ENCODE data around the gene MFN1. TPM values are rescaled to one million over a fixed set of nuclear protein-coding genes. Genes with fewer than 3 reads are reported as not detected.

MFN1 gene
- total and polyA plus RNA-seq, 2 of the 13 experiments (the other 11 are each of a cell fraction or from before 2014, with no cell fraction given) = 25.2 to 37.5 TPM

- TF ChIP-seq ZBTB49 (CRISPR knock-in tag; IDR thresholded peaks at IDR 0.05; ENCODE audit: borderline replicate concordance) (no peak), SMARCC2 (IDR thresholded peaks at IDR 0.05) (no peak), ZNF678 (CRISPR knock-in tag; IDR thresholded peaks at IDR 0.05) (no peak), SRSF1 (optimal IDR thresholded peaks at IDR 0.05; ENCODE audit: low read depth, low read length) (no peak), ZNF460 (CRISPR knock-in tag; IDR thresholded peaks at IDR 0.05; ENCODE audit: borderline replicate concordance) (no peak), ZMAT3 (CRISPR knock-in tag; conservative IDR thresholded peaks at IDR 0.05) (no peak), ZNF503 (CRISPR knock-in tag; IDR thresholded peaks at IDR 0.05) (no peak), NKX3-1 (CRISPR knock-in tag; IDR thresholded peaks at IDR 0.05) (peak; percentile 20; the same call in 1 of the 2 replicates), AGO1 (IDR thresholded peaks at IDR 0.05; ENCODE audit: low read depth, low read length, poor library complexity, severe bottlenecking) (no peak), ZNF775 (CRISPR knock-in tag; IDR thresholded peaks at IDR 0.05; ENCODE audit: borderline replicate concordance) (no peak), RBM22 (optimal IDR thresholded peaks at IDR 0.05; ENCODE audit: low read length) (no peak), ZNF691 (CRISPR knock-in tag; IDR thresholded peaks at IDR 0.05; ENCODE audit: borderline replicate concordance, low read depth) (no peak; the same call in none of the 2 replicates), KLF15 (CRISPR knock-in tag; IDR thresholded peaks at IDR 0.05; ENCODE audit: borderline replicate concordance) (0 out of 2 replicates have a peak, but pooled peaks have one; percentile 67), NPAS2 (CRISPR knock-in tag; IDR thresholded peaks at IDR 0.05; ENCODE audit: borderline replicate concordance) (no peak), TBX2 (CRISPR knock-in tag; IDR thresholded peaks at IDR 0.05; ENCODE audit: borderline replicate concordance) (peak; percentile 38; the same call in 1 of the 2 replicates), PHF21A (CRISPR knock-in tag; IDR thresholded peaks at IDR 0.05) (no peak), SRSF4 (IDR thresholded peaks at IDR 0.05; ENCODE audit: low read depth, low read length, poor library complexity, severe bottlenecking) (no peak), IRX3 (CRISPR knock-in tag; IDR thresholded peaks at IDR 0.05; ENCODE audit: borderline replicate concordance, low read depth) (no peak), KAT7 (CRISPR knock-in tag; IDR thresholded peaks at IDR 0.05; ENCODE audit: borderline replicate concordance) (peak; percentile 83), ZKSCAN8 (CRISPR knock-in tag; IDR thresholded peaks at IDR 0.05; ENCODE audit: borderline replicate concordance) (no peak), ZFP1 (CRISPR knock-in tag; IDR thresholded peaks at IDR 0.05) (no peak), RFXANK (CRISPR knock-in tag; IDR thresholded peaks at IDR 0.05) (no peak), ISL2 (CRISPR knock-in tag; IDR thresholded peaks at IDR 0.05) (no peak), NFYC (CRISPR knock-in tag; IDR thresholded peaks at IDR 0.05) (no peak), PTBP1 (IDR thresholded peaks at IDR 0.05; ENCODE audit: low read depth, low read length, poor library complexity, severe bottlenecking) (no peak)
Observed at GRCh38 chr3:179323197-179324110, 24.1 kb upstream of the MFN1 start (continued).
